LNCaP clone FGC (cell line): ENCODE results near the gene MFSD6.
"Not testable (repeated sequence)": the region's sequence is repeated elsewhere in the genome, so short reads cannot be mapped to it uniquely, and the experiment has no call there.

Experiments
- DNase-seq: peaks from one replicate; pipeline ENCODE4 v3.0.0-alpha.2; 2011; ENCODE audit warnings: low read depth
- H3K4me3 ChIP-seq: 2 replicates; pipeline ENCODE4 v1.5.1; 2011; ENCODE audit warnings: mild to moderate bottlenecking, low read depth, low read length, control low read depth
- CTCF ChIP-seq: IDR thresholded peaks from 2 replicates; pipeline ENCODE4 v1.5.1; 2012; ENCODE audit warnings: mild to moderate bottlenecking; ENCODE audit not compliant: control insufficient read depth, insufficient read depth; ENCODE audit errors: extremely low read depth

MFSD6 gene

GRCh38 chr2:190425221-190425866, 17.2 kb downstream of the MFSD6 start:
- no peak for TF ChIP-seq CTCF
- H3K4me3 ChIP-seq: no peak overlapping the region
- DNase-seq: no peak

- no peak for TF ChIP-seq CTCF
- DNase-seq: no peak
- no peak overlapping the region for H3K4me3 ChIP-seq
Measured at GRCh38 chr2:190425883-190426658, 17.9 kb downstream of the MFSD6 start.

GRCh38 chr2:190430866-190431265, 22.7 kb downstream of the MFSD6 start:
- H3K4me3 ChIP-seq, DNase-seq: not testable (repeated sequence)

GRCh38 chr2:190431907-190432306, 23.8 kb downstream of the MFSD6 start:
- DNase-seq: no peak
- TF ChIP-seq CTCF: no peak
- no peak overlapping the region for H3K4me3 ChIP-seq

- no peak overlapping the region for H3K4me3 ChIP-seq
- no peak for TF ChIP-seq CTCF
- no peak for DNase-seq
Measured at GRCh38 chr2:190432567-190433231, 24.5 kb downstream of the MFSD6 start.

- DNase-seq: no peak
- H3K4me3 ChIP-seq: no peak overlapping the region
- no peak for TF ChIP-seq CTCF
Measured at GRCh38 chr2:190435031-190435670, 27.0 kb downstream of the MFSD6 start.

GRCh38 chr2:190436557-190436956, 28.4 kb downstream of the MFSD6 start:
- no peak for DNase-seq

More at GRCh38 chr2:190436557-190436956, 28.4 kb downstream of the MFSD6 start:
- H3K4me3 ChIP-seq: no peak overlapping the region
- no peak for TF ChIP-seq CTCF
